Measurements from ENCODE around the gene LEP. TPM values are rescaled to one million over a fixed set of nuclear protein-coding genes. Genes with fewer than 3 reads are reported as not detected.
"Not testable (repeated sequence)": the region's sequence is repeated elsewhere in the genome, so short reads cannot be mapped to it uniquely, and the experiment has no call there.

The LEP gene
- total and polyA plus RNA-seq, 4 donors, result 0.05 to 0.97 (median 0.45) TPM; not detected in 1

GRCh38 chr7:128281605-128282380, 40.7 kb downstream of the LEP start:
- Histone ChIP-seq H3K27me3 (ENCODE audit: control insufficient read depth in 1 of 2, insufficient read depth in 2 of 2, low read length in 1 of 2) (no peaks in the 10 kb centered on the region), H3K36me3 (ENCODE audit: control insufficient read depth in 1 of 2, insufficient read depth in 2 of 2, low read length in 1 of 2) (peaks cover 0 to 2% of the 10 kb centered on the region in 2 donors), H3K27ac (ENCODE audit: low read depth in 1 of 2, low read length in 2 of 2) (no peak overlapping the region), H3K4me3 (ENCODE audit: low read length in 2 of 2) (no peak overlapping the region), H3K9me3 (ENCODE audit: control insufficient read depth, low read length) (peaks cover 4% of the 10 kb centered on the region), H3K4me1 (ENCODE audit: control insufficient read depth in 1 of 2, insufficient read depth in 2 of 2, low read length in 2 of 2) (no peaks in the 10 kb centered on the region)
- intact Hi-C loops (cut with DNase I), result no loop called here
- ATAC-seq (ENCODE audit: low FRiP score), result no peak
- no peak for DNase-seq
- 76% methylated on average over 4 of the region's 4 CpGs for WGBS, 2 donors

GRCh38 chr7:128284102-128284501, 43.0 kb downstream of the LEP start:
- ATAC-seq (ENCODE audit: low FRiP score), result no peak
- WGBS, 2 donors, result 75 to 85% methylated on average over 7 of the region's 7 CpGs
- Histone ChIP-seq H3K36me3 (ENCODE audit: control insufficient read depth in 1 of 2, insufficient read depth in 2 of 2, low read length in 1 of 2) (peaks cover 0 to 2% of the 10 kb centered on the region in 2 donors), H3K27me3 (ENCODE audit: control insufficient read depth in 1 of 2, insufficient read depth in 2 of 2, low read length in 1 of 2) (no peaks in the 10 kb centered on the region), H3K4me1 (ENCODE audit: control insufficient read depth in 1 of 2, insufficient read depth in 2 of 2, low read length in 2 of 2) (no peaks in the 10 kb centered on the region), H3K27ac (ENCODE audit: low read depth in 1 of 2, low read length in 2 of 2) (no peak overlapping the region), H3K4me3 (ENCODE audit: low read length in 2 of 2) (no peak overlapping the region), H3K9me3 (ENCODE audit: control insufficient read depth, low read length) (peaks cover 4% of the 10 kb centered on the region)
- intact Hi-C loops (cut with DNase I), result no loop called here
- DNase-seq, result no peak

DNA sequence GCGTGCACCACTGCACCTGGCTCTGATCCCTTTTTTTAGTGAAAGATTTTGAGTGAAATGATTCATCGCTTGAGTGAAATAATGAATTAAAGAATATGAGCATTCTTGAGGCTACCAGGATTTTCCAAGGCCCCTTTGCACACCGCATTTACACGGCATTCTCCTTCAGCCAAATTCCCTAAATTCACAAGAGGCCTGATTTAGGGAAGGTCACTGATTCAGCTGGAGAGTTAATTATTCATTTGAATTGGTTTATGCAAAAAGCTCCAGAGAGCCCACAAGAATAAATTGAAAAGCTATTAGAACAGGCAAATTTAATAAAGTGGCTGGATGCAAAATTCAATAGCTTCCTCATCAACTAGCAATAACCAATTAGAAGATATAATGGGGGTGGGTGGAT, 46.5 kb downstream of the LEP start:
- Histone ChIP-seq H3K27ac (ENCODE audit: low read depth in 1 of 2, low read length in 2 of 2) (no peak overlapping the region), H3K4me3 (ENCODE audit: low read length in 2 of 2) (no peak overlapping the region), H3K27me3 (ENCODE audit: control insufficient read depth in 1 of 2, insufficient read depth in 2 of 2, low read length in 1 of 2) (no peaks in the 10 kb centered on the region), H3K9me3 (ENCODE audit: control insufficient read depth, low read length) (no peaks in the 10 kb centered on the region), H3K36me3 (ENCODE audit: control insufficient read depth in 1 of 2, insufficient read depth in 2 of 2, low read length in 1 of 2) (no peaks in the 10 kb centered on the region), H3K4me1 (ENCODE audit: control insufficient read depth in 1 of 2, insufficient read depth in 2 of 2, low read length in 2 of 2) (no peaks in the 10 kb centered on the region)
- 91 to 95% methylated on average over 4 of the region's 4 CpGs for WGBS, 2 donors
- no peak for ATAC-seq (ENCODE audit: low FRiP score)
- DNase-seq, result no peak
- intact Hi-C loops (cut with DNase I), result no loop called here

GRCh38 chr7:128298004-128298403, 56.9 kb downstream of the LEP start:
- H3K36me3 ChIP-seq (ENCODE audit: control insufficient read depth in 1 of 2, insufficient read depth in 2 of 2, low read length in 1 of 2); H3K9me3 ChIP-seq (ENCODE audit: control insufficient read depth, low read length); ATAC-seq (ENCODE audit: low FRiP score); H3K4me1 ChIP-seq (ENCODE audit: control insufficient read depth in 1 of 2, insufficient read depth in 2 of 2, low read length in 2 of 2); intact Hi-C loops (cut with DNase I); H3K27me3 ChIP-seq (ENCODE audit: control insufficient read depth in 1 of 2, insufficient read depth in 2 of 2, low read length in 1 of 2); H3K4me3 ChIP-seq (ENCODE audit: low read length in 2 of 2); DNase-seq; H3K27ac ChIP-seq (ENCODE audit: low read depth in 1 of 2, low read length in 2 of 2): not testable (repeated sequence)
- 79 to 88% methylated on average over 5 to 7 of the region's 7 CpGs for WGBS, 2 donors

DNA sequence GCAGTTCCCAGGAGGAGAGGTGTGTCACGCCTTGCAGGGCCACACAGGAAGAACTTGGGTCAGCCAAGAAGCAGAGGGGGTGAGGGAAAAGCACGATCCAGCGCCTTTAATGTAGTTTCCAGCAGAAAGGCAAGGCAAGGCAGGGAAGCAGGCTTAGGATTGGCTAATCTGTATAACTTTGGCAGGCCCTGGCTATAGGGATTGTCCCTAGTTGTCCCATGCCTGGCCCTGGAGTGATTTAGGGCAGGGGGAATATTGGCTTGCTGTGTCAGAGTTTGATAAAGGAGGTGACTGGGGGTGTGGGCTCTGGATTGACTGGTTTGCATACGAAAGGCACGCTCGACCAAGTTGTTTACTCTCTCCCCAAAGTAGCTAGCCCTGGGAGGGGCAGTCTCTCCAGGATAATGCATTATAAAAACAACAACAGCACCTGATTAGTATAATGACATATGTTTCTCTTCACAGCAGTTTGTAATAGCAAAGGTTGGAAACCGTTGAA, 58.1 kb downstream of the LEP start:
- DNase-seq, result no peak
- Histone ChIP-seq H3K27ac (ENCODE audit: low read depth in 1 of 2, low read length in 2 of 2) (no peak overlapping the region), H3K9me3 (ENCODE audit: control insufficient read depth, low read length) (no peaks in the 10 kb centered on the region), H3K4me3 (ENCODE audit: low read length in 2 of 2) (no peak overlapping the region), H3K36me3 (ENCODE audit: control insufficient read depth in 1 of 2, insufficient read depth in 2 of 2, low read length in 1 of 2) (peaks cover 0 to 4% of the 10 kb centered on the region in 2 donors), H3K27me3 (ENCODE audit: control insufficient read depth in 1 of 2, insufficient read depth in 2 of 2, low read length in 1 of 2) (no peaks in the 10 kb centered on the region), H3K4me1 (ENCODE audit: control insufficient read depth in 1 of 2, insufficient read depth in 2 of 2, low read length in 2 of 2) (no peaks in the 10 kb centered on the region)
- intact Hi-C loops (cut with DNase I), result no loop called here
- 56 to 61% methylated on average over 7 of the region's 7 CpGs for WGBS, 2 donors
- no peak for ATAC-seq (ENCODE audit: low FRiP score)

GRCh38 chr7:128302139-128302538, 61.1 kb downstream of the LEP start:
- H3K27ac ChIP-seq (ENCODE audit: low read depth in 1 of 2, low read length in 2 of 2), result no peak overlapping the region
- no peaks in the 10 kb centered on the region for H3K4me1 ChIP-seq (ENCODE audit: control insufficient read depth in 1 of 2, insufficient read depth in 2 of 2, low read length in 2 of 2)
- intact Hi-C loops (cut with DNase I), result no loop called here
- H3K4me3 ChIP-seq (ENCODE audit: low read length in 2 of 2), result no peak overlapping the region
- H3K27me3 ChIP-seq (ENCODE audit: control insufficient read depth in 1 of 2, insufficient read depth in 2 of 2, low read length in 1 of 2), result no peaks in the 10 kb centered on the region
- 30 to 32% methylated on average over 10 of the region's 10 CpGs for WGBS, 2 donors
- H3K9me3 ChIP-seq (ENCODE audit: control insufficient read depth, low read length), result no peaks in the 10 kb centered on the region
- peaks cover 6 to 12% of the 10 kb centered on the region in 2 donors for H3K36me3 ChIP-seq (ENCODE audit: control insufficient read depth in 1 of 2, insufficient read depth in 2 of 2, low read length in 1 of 2)
- no peak for DNase-seq
- ATAC-seq (ENCODE audit: low FRiP score), result no peak

GRCh38 chr7:128303133-128303532, 62.1 kb downstream of the LEP start:
- no peak for ATAC-seq (ENCODE audit: low FRiP score)

DNA sequence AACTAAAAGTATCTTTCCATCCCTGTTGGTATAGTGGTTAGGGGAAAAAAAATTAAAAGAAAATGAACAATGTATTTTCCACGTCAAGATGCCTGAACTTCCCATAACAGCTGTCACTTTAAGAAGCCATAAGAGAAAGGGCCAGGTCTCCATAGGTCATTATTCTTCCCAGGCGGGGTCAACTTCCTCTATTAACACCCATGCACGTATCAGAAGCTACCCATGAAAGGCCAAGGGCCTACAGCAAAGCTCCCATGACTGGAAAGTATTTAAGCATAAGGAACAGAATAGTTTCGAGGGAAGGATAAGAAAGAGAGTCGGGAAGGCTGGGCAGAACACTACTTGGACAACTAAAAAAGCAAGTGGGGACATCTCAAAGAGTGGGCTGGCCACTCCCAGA, 62.6 kb downstream of the LEP start:
- Histone ChIP-seq H3K4me1 (ENCODE audit: control insufficient read depth in 1 of 2, insufficient read depth in 2 of 2, low read length in 2 of 2) (no peaks in the 10 kb centered on the region), H3K27ac (ENCODE audit: low read depth in 1 of 2, low read length in 2 of 2) (no peak overlapping the region), H3K36me3 (ENCODE audit: control insufficient read depth in 1 of 2, insufficient read depth in 2 of 2, low read length in 1 of 2) (peaks cover 6 to 14% of the 10 kb centered on the region in 2 donors), H3K27me3 (ENCODE audit: control insufficient read depth in 1 of 2, insufficient read depth in 2 of 2, low read length in 1 of 2) (no peaks in the 10 kb centered on the region), H3K4me3 (ENCODE audit: low read length in 2 of 2) (no peak overlapping the region), H3K9me3 (ENCODE audit: control insufficient read depth, low read length) (no peaks in the 10 kb centered on the region)
- DNase-seq, result no peak
- 84 to 85% methylated on average over 5 of the region's 5 CpGs for WGBS, 2 donors
- no peak for ATAC-seq (ENCODE audit: low FRiP score)
- intact Hi-C loops (cut with DNase I), result no loop called here

More at GRCh38 chr7:128303133-128303532, 62.1 kb downstream of the LEP start:
- no peaks in the 10 kb centered on the region for H3K27me3 ChIP-seq (ENCODE audit: control insufficient read depth in 1 of 2, insufficient read depth in 2 of 2, low read length in 1 of 2)
- no peak overlapping the region for H3K4me3 ChIP-seq (ENCODE audit: low read length in 2 of 2)
- no peaks in the 10 kb centered on the region for H3K9me3 ChIP-seq (ENCODE audit: control insufficient read depth, low read length)
- intact Hi-C loops (cut with DNase I), result no loop called here
- peaks cover 6 to 13% of the 10 kb centered on the region in 2 donors for H3K36me3 ChIP-seq (ENCODE audit: control insufficient read depth in 1 of 2, insufficient read depth in 2 of 2, low read length in 1 of 2)
- no peak for DNase-seq
- no peaks in the 10 kb centered on the region for H3K4me1 ChIP-seq (ENCODE audit: control insufficient read depth in 1 of 2, insufficient read depth in 2 of 2, low read length in 2 of 2)
- no peak overlapping the region for H3K27ac ChIP-seq (ENCODE audit: low read depth in 1 of 2, low read length in 2 of 2)
- WGBS, 2 donors, result 92 to 93% methylated on average over 2 of the region's 2 CpGs

DNA sequence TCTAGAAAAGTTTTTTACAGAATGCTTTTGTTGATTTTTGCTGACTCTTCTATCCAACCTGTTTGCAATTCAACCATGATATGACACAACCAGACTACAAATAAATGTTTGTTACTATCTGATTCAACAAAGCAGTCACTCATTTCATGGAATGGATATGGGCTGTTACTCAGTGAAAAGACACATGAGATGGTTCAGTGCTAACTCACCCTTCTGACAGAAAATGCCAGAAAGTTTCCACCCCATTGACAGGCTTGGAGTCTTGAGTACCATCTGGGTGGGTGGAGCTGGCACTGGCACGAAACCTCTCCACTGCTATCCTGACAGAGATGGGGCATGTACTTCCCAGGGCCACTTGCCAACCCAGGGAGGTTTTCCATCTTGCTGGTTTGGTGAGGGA, 63.1 kb downstream of the LEP start:
- H3K4me3 ChIP-seq (ENCODE audit: low read length in 2 of 2), result no peak overlapping the region
- intact Hi-C loops (cut with DNase I), result no loop called here
- DNase-seq (no peak), ATAC-seq (ENCODE audit: low FRiP score) (no peak)
- no peaks in the 10 kb centered on the region for H3K27me3 ChIP-seq (ENCODE audit: control insufficient read depth in 1 of 2, insufficient read depth in 2 of 2, low read length in 1 of 2)
- 86 to 91% methylated on average over 1 of the region's 1 CpG for WGBS, 2 donors
- no peaks in the 10 kb centered on the region for H3K9me3 ChIP-seq (ENCODE audit: control insufficient read depth, low read length)
- no peak overlapping the region for H3K27ac ChIP-seq (ENCODE audit: low read depth in 1 of 2, low read length in 2 of 2)
- H3K36me3 ChIP-seq (ENCODE audit: control insufficient read depth in 1 of 2, insufficient read depth in 2 of 2, low read length in 1 of 2), result peaks cover 6 to 15% of the 10 kb centered on the region in 2 donors
- H3K4me1 ChIP-seq (ENCODE audit: control insufficient read depth in 1 of 2, insufficient read depth in 2 of 2, low read length in 2 of 2), result no peaks in the 10 kb centered on the region

Data from aorta (tissue), 5 donors.